Transverse colon (tissue), 4 donors: ENCODE measurements around the gene RAB3D. TPM values are rescaled to one million over a fixed set of nuclear protein-coding genes. Genes with fewer than 3 reads are reported as not detected.

Experiments used
- DNase-seq: peaks from one replicate; pipeline ENCODE4 v3.0.0-alpha.2; 2019
- H3K27ac ChIP-seq, 4 donors: fragments of 200-600 bp; sonication (generic); 2 replicates each; pipeline ENCODE4 v1.5.1; 2016 to 2018; ENCODE audit warnings: inconsistent platforms in 4 of 4
- H3K27me3 ChIP-seq: fragments of 200-600 bp; sonication (generic); 2 replicates; pipeline ENCODE4 v1.5.1; 2017; ENCODE audit warnings: inconsistent platforms
- H3K36me3 ChIP-seq, 4 donors: fragments of 200-600 bp; sonication (generic); 2 replicates each; pipeline ENCODE4 v1.5.1; 2017 to 2019; ENCODE audit warnings: inconsistent platforms in 4 of 4
- H3K4me1 ChIP-seq, 4 donors: fragments of 200-600 bp; sonication (generic); 2 replicates each; pipeline ENCODE4 v1.5.1; 2017 to 2020; ENCODE audit warnings: inconsistent platforms in 4 of 4
- H3K4me3 ChIP-seq, 4 donors: fragments of 200-600 bp; sonication (generic); 1 replicate in 1 of 4; 2 replicates in 3 of 4; pipeline versions ENCODE4 v1.5.1 to v1.6.1; 2017 to 2019; ENCODE audit warnings: inconsistent platforms in 4 of 4
- H3K9me3 ChIP-seq, 2 donors: fragments of 200-600 bp; sonication (generic); 2 replicates each; pipeline ENCODE4 v1.5.1; 2017 to 2019; ENCODE audit warnings: inconsistent platforms in 2 of 2
- CTCF ChIP-seq, 5 experiments: fragments of 200-600 bp in 3 of 5; fragments of 450-650 bp in 2 of 5; sonication (generic) in 3 of 5; IDR thresholded peaks; 1 replicate in 2 of 5; 2 replicates in 3 of 5; pipeline ENCODE4 v1.5.1; 2016 to 2017; ENCODE audit warnings: antibody characterized with exemption in 5 of 5, inconsistent platforms in 3 of 5, mild to moderate bottlenecking in 2 of 5, moderate library complexity in 1 of 5
- EP300 ChIP-seq: sonication (generic); formaldehyde crosslinking; IDR thresholded peaks from one replicate; pipeline ENCODE4 v1.6.1; 2017; ENCODE audit warnings: antibody characterized with exemption, low read depth
- POLR2A ChIP-seq: fragments of 450-650 bp; IDR thresholded peaks from one replicate; pipeline ENCODE4 v1.6.1; 2016; ENCODE audit warnings: antibody characterized with exemption, mild to moderate bottlenecking, moderate library complexity
- POLR2AphosphoS5 ChIP-seq, 3 donors: sonication (generic); formaldehyde crosslinking; IDR thresholded peaks; one replicate each; pipeline ENCODE4 v1.6.1; 2016; ENCODE audit warnings: antibody characterized with exemption in 3 of 3
- WGBS, 2 donors: methylation state at CpG; one replicate each; pipeline ENCODE4 v1.1.5; 2018; ENCODE audit warnings: low coverage in 1 of 2; 5-methylcytosine and 5-hydroxymethylcytosine counted together
- in situ Hi-C, 4 donors: fragments of 200-750 bp; cut with MboI; loops; one replicate each; pipeline versions ENCODE4 v1.15.0 to v1.15.1; 2017; ENCODE audit warnings: low sequenced_read_pairs in 3 of 4, low pct_ligation_motif_present in 1 of 4, low pct_unique_long_range_greater_than_20kb in 1 of 4
- intact Hi-C: fragments of 100-400 bp; cut with DNase I; formaldehyde crosslinking; loops from one replicate; pipeline ENCODE4 v1.15.1; 2023; ENCODE audit warnings: low total_unique reads
- total RNA-seq, 4 donors: library from RNA; depleted of rRNA; stranded (reverse); fragments of >200 nt; gene quantifications; one replicate each; pipeline ENCODE4 v1.1.0, GENCODE V29; 2016

The RAB3D gene
- total RNA-seq, 4 donors from 2014 or later: 16.5 to 41.1 (median 18.6) TPM

GRCh38 chr19:11364296-11364904, 24.9 kb upstream of the RAB3D start:
- peaks cover 0 to 9% (median 2%) of the 10 kb centered on the region in 4 donors for H3K4me1 ChIP-seq
- in situ Hi-C loops: no loop called here
- peaks cover 0 to 5% (median 0%) of the 10 kb centered on the region in 4 donors for H3K36me3 ChIP-seq
- no peak overlapping the region for H3K27ac ChIP-seq
- no peak overlapping the region for H3K4me3 ChIP-seq
- TF ChIP-seq EP300: no peak
- no peak for TF ChIP-seq CTCF (IDR thresholded peaks at IDR 0.05)
- TF ChIP-seq POLR2A: no peak
- TF ChIP-seq POLR2AphosphoS5 (IDR thresholded peaks at IDR 0.05): no peak
- DNase-seq: no peak
- no peaks in the 10 kb centered on the region for H3K27me3 ChIP-seq
- WGBS, 2 donors: 96% methylated on average over 26 of the region's 28 CpGs; no CpG with 5 or more reads in 1 of the 2 donors
- intact Hi-C loops: no loop called here
- no peaks in the 10 kb centered on the region for H3K9me3 ChIP-seq

- Histone ChIP-seq H3K9me3 (no peaks in the 10 kb centered on the region), H3K27ac (no peak overlapping the region), H3K4me1 (peaks cover 0 to 9% (median 2%) of the 10 kb centered on the region in 4 donors), H3K4me3 (no peak overlapping the region), H3K27me3 (no peaks in the 10 kb centered on the region), H3K36me3 (peaks cover 0 to 5% (median 0%) of the 10 kb centered on the region in 4 donors)
- in situ Hi-C loops: no loop called here
- TF ChIP-seq POLR2A: no peak
- 87% methylated on average over 10 of the region's 10 CpGs; no CpG with 5 or more reads in 1 of the 2 donors for WGBS, 2 donors
- intact Hi-C loops: no loop called here
- DNase-seq: no peak
Measured at GRCh38 chr19:11363881-11364280, 24.4 kb upstream of the RAB3D start.

- TF ChIP-seq POLR2A (no peak), POLR2AphosphoS5 (IDR thresholded peaks at IDR 0.05) (no peak), EP300 (no peak), CTCF (IDR thresholded peaks at IDR 0.05) (no peak)
- WGBS, 2 donors: 57 to 80% methylated on average over 12 to 35 of the region's 35 CpGs
- peak overlapping the region in 1 of 4 donors; percentile 27 for H3K27ac ChIP-seq
- no peaks in the 10 kb centered on the region for H3K27me3 ChIP-seq
- peaks cover 0 to 5% (median 0%) of the 10 kb centered on the region in 4 donors for H3K36me3 ChIP-seq
- no peak overlapping the region for H3K4me3 ChIP-seq
- in situ Hi-C loops: no loop called here
- H3K9me3 ChIP-seq: no peaks in the 10 kb centered on the region
- intact Hi-C loops: no loop called here
- no peak for DNase-seq
- H3K4me1 ChIP-seq: peaks cover 0 to 9% (median 2%) of the 10 kb centered on the region in 4 donors
Measured at GRCh38 chr19:11361771-11362731, 22.6 kb upstream of the RAB3D start.

GRCh38 chr19:11361037-11361770, 21.7 kb upstream of the RAB3D start:
- TF ChIP-seq CTCF (IDR thresholded peaks at IDR 0.05) (no peak), EP300 (no peak), POLR2AphosphoS5 (IDR thresholded peaks at IDR 0.05) (no peak), POLR2A (no peak)
- 29 to 59% methylated on average over 6 to 43 of the region's 43 CpGs for WGBS, 2 donors
- Histone ChIP-seq H3K4me3 (peak overlapping the region in 2 of 4 donors; percentile 10 to 25), H3K9me3 (no peaks in the 10 kb centered on the region), H3K36me3 (peaks cover 0 to 5% (median 0%) of the 10 kb centered on the region in 4 donors), H3K27ac (peak overlapping the region in 1 of 4 donors; percentile 27), H3K27me3 (no peaks in the 10 kb centered on the region), H3K4me1 (peaks cover 0 to 9% (median 5%) of the 10 kb centered on the region in 4 donors)
- in situ Hi-C loops: no loop called here
- intact Hi-C loops: no loop called here
- DNase-seq: peak; percentile 92
